ENCODE measurements around the gene PSAPL1.

- TF ChIP-seq, protein P1, sequence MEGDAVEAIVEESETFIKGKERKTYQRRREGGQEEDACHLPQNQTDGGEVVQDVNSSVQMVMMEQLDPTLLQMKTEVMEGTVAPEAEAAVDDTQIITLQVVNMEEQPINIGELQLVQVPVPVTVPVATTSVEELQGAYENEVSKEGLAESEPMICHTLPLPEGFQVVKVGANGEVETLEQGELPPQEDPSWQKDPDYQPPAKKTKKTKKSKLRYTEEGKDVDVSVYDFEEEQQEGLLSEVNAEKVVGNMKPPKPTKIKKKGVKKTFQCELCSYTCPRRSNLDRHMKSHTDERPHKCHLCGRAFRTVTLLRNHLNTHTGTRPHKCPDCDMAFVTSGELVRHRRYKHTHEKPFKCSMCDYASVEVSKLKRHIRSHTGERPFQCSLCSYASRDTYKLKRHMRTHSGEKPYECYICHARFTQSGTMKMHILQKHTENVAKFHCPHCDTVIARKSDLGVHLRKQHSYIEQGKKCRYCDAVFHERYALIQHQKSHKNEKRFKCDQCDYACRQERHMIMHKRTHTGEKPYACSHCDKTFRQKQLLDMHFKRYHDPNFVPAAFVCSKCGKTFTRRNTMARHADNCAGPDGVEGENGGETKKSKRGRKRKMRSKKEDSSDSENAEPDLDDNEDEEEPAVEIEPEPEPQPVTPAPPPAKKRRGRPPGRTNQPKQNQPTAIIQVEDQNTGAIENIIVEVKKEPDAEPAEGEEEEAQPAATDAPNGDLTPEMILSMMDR (conservative IDR thresholded peaks at IDR 0.05 in 1 of 2, IDR thresholded peaks at IDR 0.05 in 1 of 2; ENCODE audit: low read depth in 1 of 2, low read length in 2 of 2), result no peak
- TF ChIP-seq EZH2 (IDR thresholded peaks at IDR 0.05; ENCODE audit: low read length, missing control alignments), result no peak
Observed at GRCh38 chr4:7402526-7402925, 32.2 kb downstream of the PSAPL1 start.
